Liver (tissue), 9 donors: ENCODE results near the gene AFTPH. TPM values are rescaled to one million over a fixed set of nuclear protein-coding genes. Genes with fewer than 3 reads are reported as not detected.
A peak's percentile ranks its signal among the peaks of the same experiment; 100 is the strongest.

Source experiments
- DNase-seq: peaks from one replicate; pipeline ENCODE4 v3.0.0-alpha.2; 2017; ENCODE audit warnings: low spot score
- H3K27ac ChIP-seq, 2 donors: one replicate each; pipeline ENCODE4 v1.7.0; 2013; ENCODE audit warnings: inconsistent platforms in 2 of 2, low read length in 2 of 2, control low read depth in 1 of 2, low read depth in 1 of 2, mild to moderate bottlenecking in 1 of 2
- H3K27me3 ChIP-seq, 4 donors: one replicate each; pipeline versions ENCODE4 v1.6.1 to v1.7.0; 2013; ENCODE audit warnings: low read length in 3 of 4, inconsistent platforms in 1 of 4, mild to moderate bottlenecking in 1 of 4, moderate library complexity in 1 of 4; ENCODE audit not compliant: control insufficient read depth in 4 of 4, insufficient read depth in 4 of 4
- H3K36me3 ChIP-seq, 4 donors: one replicate each; pipeline versions ENCODE4 v1.6.1 to v1.7.0; 2013; ENCODE audit warnings: low read length in 3 of 4, mild to moderate bottlenecking in 3 of 4, low read depth in 1 of 4, moderate library complexity in 1 of 4; ENCODE audit not compliant: control insufficient read depth in 4 of 4, insufficient read depth in 3 of 4
- H3K4me1 ChIP-seq, 4 donors: one replicate each; pipeline versions ENCODE4 v1.6.1 to v1.7.0; 2013; ENCODE audit warnings: low read length in 3 of 4, mild to moderate bottlenecking in 3 of 4, moderate library complexity in 1 of 4; ENCODE audit not compliant: control insufficient read depth in 4 of 4, insufficient read depth in 4 of 4
- H3K4me3 ChIP-seq, 3 donors: one replicate each; pipeline versions ENCODE4 v1.6.1 to v1.7.0; 2013; ENCODE audit warnings: low read length in 3 of 3, control low read depth in 1 of 3, low read depth in 1 of 3, mild to moderate bottlenecking in 1 of 3
- H3K9ac ChIP-seq, 2 donors: one replicate each; pipeline ENCODE4 v1.7.0; 2013; ENCODE audit warnings: low read length in 2 of 2, mild to moderate bottlenecking in 2 of 2, moderate library complexity in 2 of 2, control low read depth in 1 of 2, low read depth in 1 of 2
- H3K9me3 ChIP-seq, 4 donors: one replicate each; pipeline versions ENCODE4 v1.6.1 to v1.7.0; 2013; ENCODE audit warnings: low read length in 3 of 4; ENCODE audit not compliant: control insufficient read depth in 4 of 4
- EGR1 ChIP-seq, 2 donors: IDR thresholded peaks; 2 replicates each; pipeline ENCODE4 v1.6.1; 2016 to 2018; ENCODE audit warnings: antibody characterized with exemption in 2 of 2, low read depth in 2 of 2
- FOXA1 ChIP-seq: IDR thresholded peaks from 2 replicates; pipeline ENCODE4 v1.6.1; 2016; ENCODE audit warnings: antibody characterized with exemption
- FOXA2 ChIP-seq: IDR thresholded peaks from 2 replicates; pipeline ENCODE4 v1.6.1; 2016; ENCODE audit warnings: antibody characterized with exemption
- HNF4A ChIP-seq, 2 donors: conservative IDR thresholded peaks; 2 replicates each; pipeline ENCODE4 v1.6.1; 2016; ENCODE audit warnings: antibody characterized with exemption in 2 of 2, mild to moderate bottlenecking in 2 of 2
- HNF4G ChIP-seq: IDR thresholded peaks from 2 replicates; pipeline ENCODE4 v1.6.1; 2016; ENCODE audit warnings: antibody characterized with exemption
- JUND ChIP-seq, 2 donors: IDR thresholded peaks; 2 replicates each; pipeline ENCODE4 v1.6.1; 2016; ENCODE audit warnings: antibody characterized with exemption in 2 of 2
- NR2F2 ChIP-seq: IDR thresholded peaks from 2 replicates; pipeline ENCODE4 v1.6.1; 2016; ENCODE audit warnings: antibody characterized with exemption
- RAD21 ChIP-seq, 2 donors: IDR thresholded peaks; 2 replicates each; pipeline ENCODE4 v1.6.1; 2016; ENCODE audit warnings: antibody characterized with exemption in 2 of 2, mild to moderate bottlenecking in 2 of 2
- RXRA ChIP-seq, 2 donors: IDR thresholded peaks; 2 replicates each; pipeline ENCODE4 v1.6.1; 2017 to 2018; ENCODE audit warnings: antibody characterized with exemption in 2 of 2, mild to moderate bottlenecking in 1 of 2
- SP1 ChIP-seq: IDR thresholded peaks from 2 replicates; pipeline ENCODE4 v1.6.1; 2018; ENCODE audit warnings: antibody characterized with exemption, mild to moderate bottlenecking
- TAF1 ChIP-seq: conservative IDR thresholded peaks from 2 replicates; pipeline ENCODE4 v1.6.1; 2016; ENCODE audit warnings: antibody characterized with exemption, mild to moderate bottlenecking
- YY1 ChIP-seq: IDR thresholded peaks from 2 replicates; pipeline ENCODE4 v1.6.1; 2016; ENCODE audit warnings: antibody characterized with exemption, mild to moderate bottlenecking
- WGBS: extraction: QIAGEN DNeasy Blood & Tissue Kit; methylation state at CpG from one replicate; pipeline ENCODE4 v1.1.7; 2013; 5-methylcytosine and 5-hydroxymethylcytosine counted together
- polyA plus RNA-seq, 2 donors: library from polyadenylated mRNA; stranded (reverse) in 1 of 2; unstranded in 1 of 2; fragments of 200-250 nt in 1 of 2; fragments of >200 nt in 1 of 2; fragmentation: Nextera tagmentation in 1 of 2; extraction: Ambion mirVana in 1 of 2; gene quantifications; one replicate each; pipeline versions ENCODE4 v1.2.1 to v1.2.3, GENCODE V29; 2013 to 2015
- total RNA-seq, 2 donors: library from RNA; depleted of rRNA; stranded (reverse); fragments of >200 nt; gene quantifications; one replicate each; pipeline ENCODE4 v1.2.3, GENCODE V29; 2014
- TF ChIP-seq, protein P1 (sequence below): IDR thresholded peaks from 2 replicates; pipeline ENCODE4 v1.6.1; 2016; ENCODE audit warnings: antibody characterized with exemption, mild to moderate bottlenecking
- TF ChIP-seq, protein P2 (sequence below): IDR thresholded peaks from 2 replicates; pipeline ENCODE4 v1.6.1; 2016; ENCODE audit warnings: antibody characterized with exemption
- TF ChIP-seq, protein P3 (sequence below): IDR thresholded peaks from 2 replicates; pipeline ENCODE4 v1.6.1; 2016; ENCODE audit warnings: antibody characterized with exemption
- donor health status: healthy.
- donor health status: healthy.
- donor health status: healthy.
- donor health status: healthy.
- donor health status: healthy.

The AFTPH gene
- total and polyA plus RNA-seq, 4 donors: 10.5 to 27.9 (median 20.6) TPM

DNA sequence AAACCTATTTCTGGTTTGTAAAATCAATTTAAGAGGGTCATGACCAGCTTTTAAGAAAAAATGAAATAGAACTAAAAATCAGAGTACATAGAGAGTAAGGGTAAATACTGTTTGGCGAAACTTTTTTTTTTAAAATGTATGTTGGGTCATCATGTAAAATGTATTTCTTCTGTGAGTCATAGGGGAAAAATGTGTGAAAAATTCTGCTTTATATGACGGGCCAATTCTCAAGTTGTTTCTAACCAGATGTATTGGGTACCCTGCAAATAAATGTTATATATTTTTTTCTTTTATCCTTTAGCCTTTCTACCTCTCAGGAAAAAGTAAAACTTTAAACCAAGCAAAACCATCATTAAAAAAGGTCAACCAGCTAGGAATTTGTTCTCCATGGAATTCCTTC is 13.9 kb downstream of the AFTPH start:
- DNase-seq: no peak
- 95% methylated on average over 2 of the region's 2 CpGs for WGBS
- Histone ChIP-seq H3K9ac (no peak overlapping the region), H3K4me3 (no peak overlapping the region), H3K4me1 (peaks cover 11 to 49% (median 40%) of the 10 kb centered on the region in 4 donors), H3K27ac (no peak overlapping the region), H3K36me3 (no peaks in the 10 kb centered on the region), H3K9me3 (no peaks in the 10 kb centered on the region), H3K27me3 (no peaks in the 10 kb centered on the region)
- no peak for TF ChIP-seq RXRA (IDR thresholded peaks at IDR 0.05)
- TF ChIP-seq, protein P1, sequence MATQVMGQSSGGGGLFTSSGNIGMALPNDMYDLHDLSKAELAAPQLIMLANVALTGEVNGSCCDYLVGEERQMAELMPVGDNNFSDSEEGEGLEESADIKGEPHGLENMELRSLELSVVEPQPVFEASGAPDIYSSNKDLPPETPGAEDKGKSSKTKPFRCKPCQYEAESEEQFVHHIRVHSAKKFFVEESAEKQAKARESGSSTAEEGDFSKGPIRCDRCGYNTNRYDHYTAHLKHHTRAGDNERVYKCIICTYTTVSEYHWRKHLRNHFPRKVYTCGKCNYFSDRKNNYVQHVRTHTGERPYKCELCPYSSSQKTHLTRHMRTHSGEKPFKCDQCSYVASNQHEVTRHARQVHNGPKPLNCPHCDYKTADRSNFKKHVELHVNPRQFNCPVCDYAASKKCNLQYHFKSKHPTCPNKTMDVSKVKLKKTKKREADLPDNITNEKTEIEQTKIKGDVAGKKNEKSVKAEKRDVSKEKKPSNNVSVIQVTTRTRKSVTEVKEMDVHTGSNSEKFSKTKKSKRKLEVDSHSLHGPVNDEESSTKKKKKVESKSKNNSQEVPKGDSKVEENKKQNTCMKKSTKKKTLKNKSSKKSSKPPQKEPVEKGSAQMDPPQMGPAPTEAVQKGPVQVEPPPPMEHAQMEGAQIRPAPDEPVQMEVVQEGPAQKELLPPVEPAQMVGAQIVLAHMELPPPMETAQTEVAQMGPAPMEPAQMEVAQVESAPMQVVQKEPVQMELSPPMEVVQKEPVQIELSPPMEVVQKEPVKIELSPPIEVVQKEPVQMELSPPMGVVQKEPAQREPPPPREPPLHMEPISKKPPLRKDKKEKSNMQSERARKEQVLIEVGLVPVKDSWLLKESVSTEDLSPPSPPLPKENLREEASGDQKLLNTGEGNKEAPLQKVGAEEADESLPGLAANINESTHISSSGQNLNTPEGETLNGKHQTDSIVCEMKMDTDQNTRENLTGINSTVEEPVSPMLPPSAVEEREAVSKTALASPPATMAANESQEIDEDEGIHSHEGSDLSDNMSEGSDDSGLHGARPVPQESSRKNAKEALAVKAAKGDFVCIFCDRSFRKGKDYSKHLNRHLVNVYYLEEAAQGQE: no peak
- TF ChIP-seq, protein P2, sequence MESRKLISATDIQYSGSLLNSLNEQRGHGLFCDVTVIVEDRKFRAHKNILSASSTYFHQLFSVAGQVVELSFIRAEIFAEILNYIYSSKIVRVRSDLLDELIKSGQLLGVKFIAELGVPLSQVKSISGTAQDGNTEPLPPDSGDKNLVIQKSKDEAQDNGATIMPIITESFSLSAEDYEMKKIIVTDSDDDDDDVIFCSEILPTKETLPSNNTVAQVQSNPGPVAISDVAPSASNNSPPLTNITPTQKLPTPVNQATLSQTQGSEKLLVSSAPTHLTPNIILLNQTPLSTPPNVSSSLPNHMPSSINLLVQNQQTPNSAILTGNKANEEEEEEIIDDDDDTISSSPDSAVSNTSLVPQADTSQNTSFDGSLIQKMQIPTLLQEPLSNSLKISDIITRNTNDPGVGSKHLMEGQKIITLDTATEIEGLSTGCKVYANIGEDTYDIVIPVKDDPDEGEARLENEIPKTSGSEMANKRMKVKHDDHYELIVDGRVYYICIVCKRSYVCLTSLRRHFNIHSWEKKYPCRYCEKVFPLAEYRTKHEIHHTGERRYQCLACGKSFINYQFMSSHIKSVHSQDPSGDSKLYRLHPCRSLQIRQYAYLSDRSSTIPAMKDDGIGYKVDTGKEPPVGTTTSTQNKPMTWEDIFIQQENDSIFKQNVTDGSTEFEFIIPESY: no peak
- no peak for TF ChIP-seq FOXA1
- TF ChIP-seq TAF1: no peak
- TF ChIP-seq, protein P3, sequence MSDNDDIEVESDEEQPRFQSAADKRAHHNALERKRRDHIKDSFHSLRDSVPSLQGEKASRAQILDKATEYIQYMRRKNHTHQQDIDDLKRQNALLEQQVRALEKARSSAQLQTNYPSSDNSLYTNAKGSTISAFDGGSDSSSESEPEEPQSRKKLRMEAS: no peak

DNA sequence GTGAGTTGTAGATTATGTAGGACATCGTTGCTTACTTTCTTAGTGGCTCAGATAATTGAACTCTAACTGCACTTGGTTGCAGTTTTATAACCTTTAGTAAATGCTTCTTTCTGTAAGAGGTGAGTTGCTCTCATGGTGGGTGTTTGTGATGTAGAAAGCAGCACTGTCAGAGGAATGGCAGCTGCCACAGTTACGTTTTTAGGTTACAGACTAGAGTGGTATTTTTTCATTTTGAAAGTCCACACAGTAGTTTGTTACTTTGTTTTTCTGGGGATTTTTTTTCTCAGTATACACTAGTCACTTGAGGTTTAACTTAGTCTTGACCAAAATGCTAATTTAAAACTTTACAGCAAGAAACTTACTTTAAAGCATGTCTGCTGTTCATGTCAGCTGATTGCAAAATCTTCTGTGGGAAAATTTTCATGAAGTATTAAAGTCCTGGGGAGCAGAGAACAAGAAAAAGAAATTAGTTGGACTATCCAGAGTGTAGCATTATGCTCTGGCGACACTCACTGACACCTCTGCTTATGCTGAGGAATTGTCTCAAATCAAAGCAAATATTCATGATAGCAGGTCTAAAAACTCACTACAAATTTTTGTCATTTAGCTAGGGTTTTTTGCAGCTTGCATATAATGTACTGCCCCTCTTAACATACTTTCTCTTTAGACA is 14.8 kb downstream of the AFTPH start:
- H3K4me1 ChIP-seq: peaks cover 15 to 55% (median 46%) of the 10 kb centered on the region in 4 donors
- WGBS: 54% methylated on average over 3 of the region's 3 CpGs
- DNase-seq: no peak
- peak in 1 of 2 donors; percentile 23 for TF ChIP-seq HNF4A (conservative IDR thresholded peaks at IDR 0.05)
- no peak for TF ChIP-seq RAD21 (IDR thresholded peaks at IDR 0.05)
- TF ChIP-seq EGR1 (IDR thresholded peaks at IDR 0.05; ENCODE audit: low read depth in 2 of 2): no peak
- TF ChIP-seq NR2F2: no peak
- no peak for TF ChIP-seq HNF4G
- no peak overlapping the region for H3K9ac ChIP-seq
- H3K4me3 ChIP-seq: no peak overlapping the region
- no peaks in the 10 kb centered on the region for H3K36me3 ChIP-seq
- no peaks in the 10 kb centered on the region for H3K27me3 ChIP-seq
- H3K9me3 ChIP-seq: no peaks in the 10 kb centered on the region
- peak overlapping the region in 1 of 2 donors; percentile 9 for H3K27ac ChIP-seq

DNA sequence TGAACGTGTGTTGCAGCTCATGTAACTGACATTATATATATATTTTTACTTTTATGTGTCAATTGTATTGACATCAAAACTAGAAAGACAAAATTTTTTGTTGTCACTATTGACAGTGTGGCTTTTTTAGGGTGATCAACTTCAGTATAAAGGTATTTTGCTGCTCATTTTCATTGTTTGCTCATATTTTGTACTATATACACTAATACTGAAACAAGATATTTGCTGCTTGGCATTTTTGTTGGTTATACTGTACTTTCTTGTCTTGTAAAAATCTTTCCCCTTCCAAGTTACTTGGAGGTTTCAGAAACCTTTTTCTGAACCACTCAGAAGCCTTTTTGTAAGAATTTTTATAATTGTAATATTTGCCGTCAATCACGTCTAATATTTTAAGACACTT is 16.5 kb downstream of the AFTPH start:
- Histone ChIP-seq H3K27me3 (no peaks in the 10 kb centered on the region), H3K9me3 (no peaks in the 10 kb centered on the region), H3K9ac (no peak overlapping the region), H3K36me3 (no peaks in the 10 kb centered on the region), H3K27ac (no peak overlapping the region), H3K4me1 (peaks cover 16 to 51% (median 47%) of the 10 kb centered on the region in 4 donors), H3K4me3 (no peak overlapping the region)
- TF ChIP-seq YY1: no peak
- TF ChIP-seq RXRA (IDR thresholded peaks at IDR 0.05): no peak
- TF ChIP-seq JUND (IDR thresholded peaks at IDR 0.05): no peak
- TF ChIP-seq, protein P3: no peak
- TF ChIP-seq, protein P2: no peak
- TF ChIP-seq SP1: no peak
- TF ChIP-seq FOXA2: no peak
- DNase-seq: no peak
- 75% methylated on average over 3 of the region's 3 CpGs for WGBS
